CD14-positive monocyte (primary cell): ENCODE measurements around the gene PBX3. TPM values are rescaled to one million over a fixed set of nuclear protein-coding genes. Genes with fewer than 3 reads are reported as not detected.

Experiments used
- DNase-seq, 3 donors: peaks; one replicate each; pipeline ENCODE4 v3.0.0-alpha.2; 2011 to 2022
- H2AFZ ChIP-seq: 2 replicates; pipeline ENCODE4 v1.6.0; 2012; ENCODE audit warnings: mild to moderate bottlenecking, low read depth, low read length, inconsistent platforms; ENCODE audit not compliant: insufficient read depth, poor library complexity, severe bottlenecking
- H3K27ac ChIP-seq, 2 donors: 1 replicate in 1 of 2; 2 replicates in 1 of 2; pipeline ENCODE4 v1.5.1; 2012 to 2013; ENCODE audit warnings: low read length in 2 of 2, control low read depth in 1 of 2, inconsistent platforms in 1 of 2, low read depth in 1 of 2, mild to moderate bottlenecking in 1 of 2
- H3K27me3 ChIP-seq, 2 donors: one replicate each; pipeline versions ENCODE4 v1.6.0 to v1.6.1; 2011 to 2013; ENCODE audit warnings: low read length in 2 of 2; ENCODE audit not compliant: control insufficient read depth in 2 of 2, insufficient read depth in 2 of 2
- H3K36me3 ChIP-seq, 2 donors: replicated peaks in 1 of 2; 1 replicate in 1 of 2; 2 replicates in 1 of 2; pipeline versions ENCODE4 v1.5.1 to v1.6.1; 2012 to 2013; ENCODE audit warnings: low read length in 2 of 2, control low read depth in 1 of 2, inconsistent platforms in 1 of 2, mild to moderate bottlenecking in 1 of 2; ENCODE audit not compliant: insufficient read depth in 2 of 2, control insufficient read depth in 1 of 2
- H3K4me1 ChIP-seq, 2 donors: 1 replicate in 1 of 2; 2 replicates in 1 of 2; pipeline versions ENCODE4 v1.5.1 to v1.6.1; 2012 to 2013; ENCODE audit warnings: low read length in 2 of 2, control low read depth in 1 of 2, inconsistent platforms in 1 of 2, mild to moderate bottlenecking in 1 of 2, moderate library complexity in 1 of 2; ENCODE audit not compliant: insufficient read depth in 2 of 2, control insufficient read depth in 1 of 2
- H3K4me2 ChIP-seq: replicated peaks from 2 replicates; pipeline ENCODE3; 2012; ENCODE audit warnings: low read length, moderate library complexity, mild to moderate bottlenecking; ENCODE audit not compliant: poor library complexity, severe bottlenecking; ENCODE audit errors: extremely low read depth
- H3K4me3 ChIP-seq, 3 experiments: fragments of 200-600 bp in 1 of 3; sonication (generic) in 1 of 3; replicated peaks in 1 of 3; 1 replicate in 2 of 3; 2 replicates in 1 of 3; pipeline ENCODE4 v1.5.1; 2011 to 2013; ENCODE audit warnings: low read length in 3 of 3, mild to moderate bottlenecking in 3 of 3, control low read depth in 2 of 3, low read depth in 2 of 3, inconsistent platforms in 1 of 3, moderate library complexity in 1 of 3
- H3K79me2 ChIP-seq: 2 replicates; pipeline ENCODE4 v1.6.0; 2012; ENCODE audit warnings: mild to moderate bottlenecking, control low read depth, inconsistent platforms, low read length, moderate library complexity; ENCODE audit not compliant: insufficient read depth
- H3K9ac ChIP-seq: 2 replicates; pipeline ENCODE4 v1.6.0; 2017; ENCODE audit warnings: low read length, mild to moderate bottlenecking; ENCODE audit not compliant: insufficient read depth, poor library complexity, severe bottlenecking
- H3K9me3 ChIP-seq, 2 donors: replicated peaks in 1 of 2; 1 replicate in 1 of 2; 2 replicates in 1 of 2; pipeline versions ENCODE4 v1.5.1 to v1.6.1; 2012 to 2013; ENCODE audit warnings: low read length in 2 of 2, control low read depth in 1 of 2; ENCODE audit not compliant: control insufficient read depth in 1 of 2, insufficient read depth in 1 of 2
- H4K20me1 ChIP-seq: 2 replicates; pipeline ENCODE4 v1.6.0; 2012; ENCODE audit warnings: mild to moderate bottlenecking, low read length, control low read depth, moderate library complexity; ENCODE audit not compliant: insufficient read depth
- H3K27ac Mint-ChIP-seq, 7 donors: one replicate each; pipeline ENCODE4 v1.8.0; 2020; ENCODE audit warnings: mild to moderate bottlenecking in 7 of 7, mixed read lengths in 7 of 7, moderate library complexity in 6 of 7, inconsistent platforms in 2 of 7
- H3K27me3 Mint-ChIP-seq, 3 donors: one replicate each; pipeline ENCODE4 v1.8.0; 2021 to 2022; ENCODE audit warnings: low read depth in 3 of 3, mild to moderate bottlenecking in 3 of 3, mixed read lengths in 3 of 3, moderate library complexity in 3 of 3, inconsistent platforms in 1 of 3
- H3K36me3 Mint-ChIP-seq, 2 donors: one replicate each; pipeline ENCODE4 v1.8.0; 2020; ENCODE audit warnings: mixed read lengths in 2 of 2, inconsistent platforms in 1 of 2, mild to moderate bottlenecking in 1 of 2
- H3K4me1 Mint-ChIP-seq: one replicate; pipeline ENCODE4 v1.8.0; 2020; ENCODE audit warnings: mild to moderate bottlenecking, mixed read lengths
- H3K4me3 Mint-ChIP-seq, 2 donors: one replicate each; pipeline ENCODE4 v1.8.0; 2020; ENCODE audit warnings: mild to moderate bottlenecking in 2 of 2, mixed read lengths in 2 of 2, moderate library complexity in 1 of 2
- H3K9me3 Mint-ChIP-seq, 7 donors: one replicate each; pipeline ENCODE4 v1.8.0; 2020 to 2022; ENCODE audit warnings: mixed read lengths in 7 of 7, mild to moderate bottlenecking in 6 of 7, moderate library complexity in 6 of 7, inconsistent platforms in 2 of 7
- CTCF ChIP-seq: fragments of 200-600 bp; IDR thresholded peaks from one replicate; pipeline ENCODE4 v1.8.0; 2022; ENCODE audit warnings: antibody characterized with exemption, mild to moderate bottlenecking
- WGBS: methylation state at CpG from one replicate; pipeline ENCODE4 v1.1.5; 2013; ENCODE audit warnings: missing lambda C conversion rate; ENCODE audit not compliant: insufficient coverage; 5-methylcytosine and 5-hydroxymethylcytosine counted together
- intact Hi-C, 2 donors: fragments of 100-400 bp; cut with micrococcal nuclease; formaldehyde crosslinking; loops; one replicate each; pipeline versions ENCODE4 v1.15.0 to v1.15.1; 2023
- polyA plus RNA-seq, 3 donors: library from polyadenylated mRNA; depleted of rRNA in 1 of 3; unstranded in 2 of 3; stranded (reverse) in 1 of 3; fragments of 300-500 nt in 2 of 3; fragments of >200 nt in 1 of 3; fragmentation: Illumina TruSeq in 2 of 3; gene quantifications; 1 replicate in 2 of 3; 2 replicates in 1 of 3; pipeline ENCODE4 v1.2.3, GENCODE V29; 2012 to 2021

The PBX3 gene
- polyA plus RNA-seq, 3 donors: 6.6 to 22.7 (median 7.1) TPM

DNA sequence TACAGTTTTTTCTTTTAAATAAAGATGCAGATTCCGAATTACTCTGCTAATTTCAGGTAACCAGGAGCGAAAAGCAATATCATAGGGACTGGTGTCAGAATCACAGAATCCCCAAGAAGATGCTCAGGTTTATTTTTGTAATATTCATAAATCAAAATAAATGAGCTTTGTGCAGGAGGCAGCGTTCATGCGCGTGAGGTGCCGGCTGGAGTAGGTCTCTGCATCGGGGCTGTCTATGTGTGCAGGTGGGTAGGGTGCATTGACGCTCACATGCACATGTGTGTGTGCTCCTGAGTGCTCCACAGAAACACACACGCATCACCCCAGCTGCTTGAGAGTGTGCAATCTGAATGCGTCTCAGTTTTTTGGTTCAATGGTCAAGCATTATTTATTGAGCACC lies 226.4 kb downstream of the PBX3 start:
- Histone ChIP-seq H3K9me3 (peaks cover under 1 to 6% of the 10 kb centered on the region in 2 donors), H3K4me1 (no peaks in the 10 kb centered on the region), H3K27ac (no peak overlapping the region), H3K36me3 (no peaks in the 10 kb centered on the region), H3K4me2 (no peak overlapping the region), H3K4me3 (no peak overlapping the region), H3K27me3 (no peaks in the 10 kb centered on the region), H3K9ac (no peak overlapping the region), H4K20me1 (no peaks in the 10 kb centered on the region), H3K79me2 (no peaks in the 10 kb centered on the region), H2AFZ (no peak overlapping the region)
- no peaks in the 10 kb centered on the region for H3K36me3 Mint-ChIP-seq
- no peak for TF ChIP-seq CTCF
- H3K4me1 Mint-ChIP-seq: no peaks in the 10 kb centered on the region
- no peak for DNase-seq
- 100% methylated on average over 3 of the region's 10 CpGs for WGBS
- H3K9me3 Mint-ChIP-seq: peaks cover 0 to 22% (median 15%) of the 10 kb centered on the region in 7 donors
- intact Hi-C loops: no loop called here
- H3K4me3 Mint-ChIP-seq: no peak overlapping the region
- H3K27ac Mint-ChIP-seq: no peak overlapping the region
- peaks cover 2 to 10% (median 6%) of the 10 kb centered on the region in 3 donors for H3K27me3 Mint-ChIP-seq

DNA sequence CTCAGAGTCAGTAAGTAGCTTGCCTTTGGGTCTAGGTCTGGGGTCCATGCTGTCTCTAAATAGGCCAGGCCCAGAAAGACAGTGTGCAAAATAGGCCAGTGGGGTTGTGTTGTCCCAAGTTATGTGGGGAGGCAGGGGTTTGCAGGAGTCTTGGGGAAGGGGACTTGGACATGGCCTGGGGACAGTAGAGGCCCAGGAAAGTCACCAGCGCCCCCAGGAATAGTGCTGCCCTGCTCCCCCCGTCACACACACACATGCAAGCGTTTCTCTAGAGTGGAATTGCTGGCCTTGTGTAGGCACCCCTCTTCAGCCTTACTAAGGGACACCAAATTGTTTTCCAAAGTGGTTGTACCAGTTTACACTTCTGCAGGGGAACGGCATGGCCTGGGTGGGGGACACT lies 227.5 kb downstream of the PBX3 start:
- H3K9ac ChIP-seq: no peak overlapping the region
- intact Hi-C loops: no loop called here
- H3K4me3 ChIP-seq: no peak overlapping the region
- Mint-ChIP-seq H3K36me3 (no peaks in the 10 kb centered on the region), H3K9me3 (peaks cover 6 to 31% (median 23%) of the 10 kb centered on the region in 7 donors), H3K27ac (peak overlapping the region in 1 of 7 donors; percentile 36), H3K4me1 (no peaks in the 10 kb centered on the region), H3K4me3 (no peak overlapping the region), H3K27me3 (peaks cover 2 to 10% (median 7%) of the 10 kb centered on the region in 3 donors)
- no peak for DNase-seq
- H3K4me1 ChIP-seq: no peaks in the 10 kb centered on the region
- no peak overlapping the region for H3K4me2 ChIP-seq
- no peaks in the 10 kb centered on the region for H3K36me3 ChIP-seq
- peaks cover 6 to 9% of the 10 kb centered on the region in 2 donors for H3K9me3 ChIP-seq
- 100% methylated on average over 2 of the region's 4 CpGs for WGBS
- H2AFZ ChIP-seq: no peak overlapping the region
- no peak overlapping the region for H3K27ac ChIP-seq
- H4K20me1 ChIP-seq: no peaks in the 10 kb centered on the region
- no peaks in the 10 kb centered on the region for H3K79me2 ChIP-seq
- TF ChIP-seq CTCF: no peak
- no peaks in the 10 kb centered on the region for H3K27me3 ChIP-seq
